Measurements from ENCODE around the gene CLPTM1L. TPM values are rescaled to one million over a fixed set of nuclear protein-coding genes. Genes with fewer than 3 reads are reported as not detected.
"Not testable (repeated sequence)": the region's sequence is repeated elsewhere in the genome, so short reads cannot be mapped to it uniquely, and the experiment has no call there.

Gene CLPTM1L
- total RNA-seq, 2 experiments from 2014 or later, result 47.2 to 47.4 TPM

- Histone ChIP-seq H3K4me1 (ENCODE audit: insufficient read depth, low read length) (peaks cover 3% of the 10 kb centered on the region), H3K36me3 (ENCODE audit: insufficient read depth, low read length) (no peaks in the 10 kb centered on the region), H3K27ac (ENCODE audit: low read depth in 1 of 2, low read length in 2 of 2) (no peak overlapping the region), H3K4me3 (ENCODE audit: low read length) (no peak overlapping the region), H3K27me3 (ENCODE audit: control insufficient read depth in 1 of 2, insufficient read depth in 2 of 2, low read length in 2 of 2) (no peaks in the 10 kb centered on the region), H3K9me3 (ENCODE audit: control insufficient read depth in 1 of 2, insufficient read depth in 1 of 2, low read length in 2 of 2) (peaks cover 0 to 8% of the 10 kb centered on the region in 2 experiments)
- Mint-ChIP-seq H3K27ac (no peak overlapping the region), H3K27me3 (no peaks in the 10 kb centered on the region), H3K4me3 (no peak overlapping the region), H3K36me3 (ENCODE audit: low read depth) (no peaks in the 10 kb centered on the region), H3K9me3 (no peaks in the 10 kb centered on the region), H3K4me1 (ENCODE audit: low read depth) (no peaks in the 10 kb centered on the region)
- ChIA-PET CTCF (no interaction called here), POLR2A (no interaction called here)
- intact Hi-C loops (cut with DNase I, micrococcal nuclease), result no loop called here
- ATAC-seq (ENCODE audit: poor library complexity), result no peak
- no peak for DNase-seq
- no peak for TF ChIP-seq CTCF (IDR thresholded peaks at IDR 0.05)
Measured at GRCh38 chr5:1374679-1375055, 29.8 kb upstream of the CLPTM1L start.

- Histone ChIP-seq H3K9me3 (ENCODE audit: control insufficient read depth in 1 of 2, insufficient read depth in 1 of 2, low read length in 2 of 2) (peaks cover 0 to 4% of the 10 kb centered on the region in 2 experiments), H3K4me1 (ENCODE audit: insufficient read depth, low read length) (peaks cover 3% of the 10 kb centered on the region), H3K36me3 (ENCODE audit: insufficient read depth, low read length) (no peaks in the 10 kb centered on the region), H3K4me3 (ENCODE audit: low read length) (no peak overlapping the region), H3K27me3 (ENCODE audit: control insufficient read depth in 1 of 2, insufficient read depth in 2 of 2, low read length in 2 of 2) (no peaks in the 10 kb centered on the region), H3K27ac (ENCODE audit: low read depth in 1 of 2, low read length in 2 of 2) (no peak overlapping the region)
- Mint-ChIP-seq H3K27ac (no peak overlapping the region), H3K4me1 (ENCODE audit: low read depth) (no peaks in the 10 kb centered on the region), H3K27me3 (no peaks in the 10 kb centered on the region), H3K9me3 (no peaks in the 10 kb centered on the region), H3K4me3 (no peak overlapping the region), H3K36me3 (ENCODE audit: low read depth) (no peaks in the 10 kb centered on the region)
- intact Hi-C loops (cut with DNase I, micrococcal nuclease), result no loop called here
- ChIA-PET CTCF (no interaction called here), POLR2A (no interaction called here)
- DNase-seq (peak in 3 of 14 experiments; percentile 13 to 70 (median 32)), ATAC-seq (ENCODE audit: poor library complexity) (no peak)
- TF ChIP-seq CTCF (IDR thresholded peaks at IDR 0.05), result no peak
Measured at GRCh38 chr5:1374030-1374678, 29.3 kb upstream of the CLPTM1L start.

- H3K4me1 Mint-ChIP-seq (ENCODE audit: low read depth); H3K9me3 ChIP-seq (ENCODE audit: control insufficient read depth in 1 of 2, insufficient read depth in 1 of 2, low read length in 2 of 2); H3K27ac ChIP-seq (ENCODE audit: low read depth in 1 of 2, low read length in 2 of 2); H3K27me3 Mint-ChIP-seq; H3K36me3 Mint-ChIP-seq (ENCODE audit: low read depth); H3K36me3 ChIP-seq (ENCODE audit: insufficient read depth, low read length); ATAC-seq (ENCODE audit: poor library complexity); H3K27ac Mint-ChIP-seq; CTCF ChIA-PET; H3K4me3 ChIP-seq (ENCODE audit: low read length); DNase-seq; intact Hi-C loops (cut with DNase I, micrococcal nuclease); H3K27me3 ChIP-seq (ENCODE audit: control insufficient read depth in 1 of 2, insufficient read depth in 2 of 2, low read length in 2 of 2); H3K4me3 Mint-ChIP-seq; H3K4me1 ChIP-seq (ENCODE audit: insufficient read depth, low read length); H3K9me3 Mint-ChIP-seq: not testable (repeated sequence)
- POLR2A ChIA-PET, result interaction anchor here (1.0 kb wide), 1 partner anchor 15 kb away, joined by 3 read pairs; no protein-coding TSS in a partner anchor
Measured at GRCh38 chr5:1371972-1372342, 27.1 kb upstream of the CLPTM1L start.
